Measurements from ENCODE around the gene SLC18B1. TPM values are rescaled to one million over a fixed set of nuclear protein-coding genes. Genes with fewer than 3 reads are reported as not detected.

SLC18B1 gene
- total RNA-seq, 1 donor from 2014 or later = 2.7 TPM

DNA sequence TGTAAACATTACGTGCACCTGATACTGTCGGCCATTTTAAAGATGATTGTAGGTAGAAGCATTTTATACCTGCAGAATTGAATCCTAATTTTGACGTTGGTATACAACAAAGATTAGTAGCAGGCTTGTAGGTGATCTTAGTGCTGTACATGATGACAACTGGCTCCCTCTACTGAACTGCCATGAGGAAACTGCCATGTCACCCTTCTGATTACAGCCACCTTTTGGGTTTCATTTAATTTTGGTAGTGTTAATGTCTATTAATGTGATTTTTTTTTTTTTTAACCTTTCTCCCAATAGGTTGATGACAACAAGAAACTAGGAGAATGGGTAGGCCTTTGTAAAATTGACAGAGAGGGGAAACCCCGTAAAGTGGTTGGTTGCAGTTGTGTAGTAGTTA, 18.2 kb upstream of the SLC18B1 start:
- Histone ChIP-seq H3K27ac (replicated peaks) (no peak overlapping the region), H3K27me3 (ENCODE audit: low read depth) (no peaks in the 10 kb centered on the region), H3K36me3 (peaks cover 49% of the 10 kb centered on the region), H3K9me3 (replicated peaks) (no peaks in the 10 kb centered on the region), H3K4me1 (peaks cover 69% of the 10 kb centered on the region), H3K4me3 (peak overlapping the region; percentile 91)
- TF ChIP-seq, protein P1, sequence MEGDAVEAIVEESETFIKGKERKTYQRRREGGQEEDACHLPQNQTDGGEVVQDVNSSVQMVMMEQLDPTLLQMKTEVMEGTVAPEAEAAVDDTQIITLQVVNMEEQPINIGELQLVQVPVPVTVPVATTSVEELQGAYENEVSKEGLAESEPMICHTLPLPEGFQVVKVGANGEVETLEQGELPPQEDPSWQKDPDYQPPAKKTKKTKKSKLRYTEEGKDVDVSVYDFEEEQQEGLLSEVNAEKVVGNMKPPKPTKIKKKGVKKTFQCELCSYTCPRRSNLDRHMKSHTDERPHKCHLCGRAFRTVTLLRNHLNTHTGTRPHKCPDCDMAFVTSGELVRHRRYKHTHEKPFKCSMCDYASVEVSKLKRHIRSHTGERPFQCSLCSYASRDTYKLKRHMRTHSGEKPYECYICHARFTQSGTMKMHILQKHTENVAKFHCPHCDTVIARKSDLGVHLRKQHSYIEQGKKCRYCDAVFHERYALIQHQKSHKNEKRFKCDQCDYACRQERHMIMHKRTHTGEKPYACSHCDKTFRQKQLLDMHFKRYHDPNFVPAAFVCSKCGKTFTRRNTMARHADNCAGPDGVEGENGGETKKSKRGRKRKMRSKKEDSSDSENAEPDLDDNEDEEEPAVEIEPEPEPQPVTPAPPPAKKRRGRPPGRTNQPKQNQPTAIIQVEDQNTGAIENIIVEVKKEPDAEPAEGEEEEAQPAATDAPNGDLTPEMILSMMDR (IDR thresholded peaks at IDR 0.05; ENCODE audit: borderline replicate concordance) = no peak
- intact Hi-C loops (cut with micrococcal nuclease) = no loop called here
- DNase-seq = no peak

DNA sequence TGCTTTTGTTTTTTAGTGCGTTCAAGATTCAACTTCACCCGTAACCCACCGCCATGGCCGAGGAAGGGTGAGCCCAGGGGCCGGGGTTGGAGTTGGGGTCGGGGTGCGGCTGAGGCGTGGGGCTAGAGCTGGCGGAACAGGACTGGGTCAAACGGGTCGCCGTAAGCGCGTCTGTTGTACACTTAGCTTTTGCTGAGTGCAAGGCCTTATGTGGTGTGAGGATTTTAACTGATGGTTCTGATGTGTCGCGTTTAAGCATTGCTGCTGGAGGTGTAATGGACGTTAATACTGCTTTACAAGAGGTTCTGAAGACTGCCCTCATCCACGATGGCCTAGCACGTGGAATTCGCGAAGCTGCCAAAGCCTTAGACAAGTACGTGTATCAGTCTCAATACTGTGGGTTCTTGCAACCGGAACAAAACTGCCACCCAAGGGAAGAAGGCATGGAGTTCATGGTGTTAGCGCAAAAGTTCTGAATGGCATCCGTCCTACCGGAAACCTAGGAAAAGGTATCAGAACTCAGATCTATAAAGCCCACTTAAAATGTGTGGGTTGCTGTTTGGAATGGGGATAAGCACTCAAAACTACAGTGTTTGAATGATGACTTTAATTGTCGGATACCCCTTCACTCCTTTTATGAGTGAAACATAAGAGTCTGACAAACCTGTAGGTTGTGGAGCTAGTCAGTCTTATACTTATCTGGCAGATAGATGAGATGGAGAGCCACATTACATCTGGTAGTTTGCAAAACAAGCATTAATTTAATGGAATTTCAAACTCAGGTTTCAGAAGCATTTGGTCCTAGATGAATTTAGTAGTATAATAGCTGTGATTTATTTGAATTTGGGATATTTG, 16.5 kb upstream of the SLC18B1 start:
- Histone ChIP-seq H3K9me3 (replicated peaks) (no peaks in the 10 kb centered on the region), H3K27ac (replicated peaks) (peak overlapping the region; percentile 93), H3K36me3 (peaks cover 48% of the 10 kb centered on the region), H3K4me3 (peak overlapping the region; percentile 91), H3K4me1 (peaks cover 69% of the 10 kb centered on the region), H3K27me3 (ENCODE audit: low read depth) (no peaks in the 10 kb centered on the region)
- TF ChIP-seq, protein P1 (IDR thresholded peaks at IDR 0.05; ENCODE audit: borderline replicate concordance) = no peak
- intact Hi-C loops (cut with micrococcal nuclease) = no loop called here
- no peak for DNase-seq

GRCh38 chr6:132813173-132813856, 14.9 kb upstream of the SLC18B1 start:
- TF ChIP-seq, protein P1 (IDR thresholded peaks at IDR 0.05; ENCODE audit: borderline replicate concordance) = no peak
- Histone ChIP-seq H3K9me3 (replicated peaks) (no peaks in the 10 kb centered on the region), H3K4me3 (peak overlapping the region; percentile 91), H3K4me1 (peaks cover 57% of the 10 kb centered on the region), H3K27me3 (ENCODE audit: low read depth) (no peaks in the 10 kb centered on the region), H3K36me3 (peaks cover 31% of the 10 kb centered on the region), H3K27ac (replicated peaks) (peak overlapping the region; percentile 93)
- intact Hi-C loops (cut with micrococcal nuclease) = no loop called here
- DNase-seq = peak; percentile 20

GRCh38 chr6:132812756-132813172, 14.3 kb upstream of the SLC18B1 start:
- H3K9me3 ChIP-seq (replicated peaks) = no peaks in the 10 kb centered on the region
- TF ChIP-seq, protein P1 (IDR thresholded peaks at IDR 0.05; ENCODE audit: borderline replicate concordance) = no peak
- peak overlapping the region; percentile 93 for H3K27ac ChIP-seq (replicated peaks)

GRCh38 chr6:132812255-132812732, 13.9 kb upstream of the SLC18B1 start:
- no peaks in the 10 kb centered on the region for H3K27me3 ChIP-seq (ENCODE audit: low read depth)
- peak overlapping the region; percentile 91 for H3K4me3 ChIP-seq
- peaks cover 21% of the 10 kb centered on the region for H3K36me3 ChIP-seq
- H3K27ac ChIP-seq (replicated peaks) = peak overlapping the region; percentile 93
- H3K4me1 ChIP-seq = peaks cover 47% of the 10 kb centered on the region
- no peak for DNase-seq
- TF ChIP-seq, protein P1 (IDR thresholded peaks at IDR 0.05; ENCODE audit: borderline replicate concordance) = no peak
- intact Hi-C loops (cut with micrococcal nuclease) = no loop called here
- H3K9me3 ChIP-seq (replicated peaks) = no peaks in the 10 kb centered on the region

More at GRCh38 chr6:132812756-132813172, 14.3 kb upstream of the SLC18B1 start:
- intact Hi-C loops (cut with micrococcal nuclease) = no loop called here
- H3K36me3 ChIP-seq = peaks cover 26% of the 10 kb centered on the region
- DNase-seq = no peak
- H3K27me3 ChIP-seq (ENCODE audit: low read depth) = no peaks in the 10 kb centered on the region
- H3K4me3 ChIP-seq = peak overlapping the region; percentile 91
- H3K4me1 ChIP-seq = peaks cover 52% of the 10 kb centered on the region

All from left ventricle myocardium inferior (tissue), 1 donor.